C4-2B (cell line): Measurements from ENCODE around the gene ISL1.

ENCODE experiments used
- H3K27ac ChIP-seq: fragments of 450-650 bp; 2 replicates; pipeline ENCODE4 v1.5.1; 2017
- CTCF ChIP-seq: fragments of 450-650 bp; conservative IDR thresholded peaks from 2 replicates; pipeline ENCODE4 v1.5.1; 2017; ENCODE audit warnings: mild to moderate bottlenecking
- ZFX ChIP-seq: fragments of 450-650 bp; IDR thresholded peaks from 2 replicates; pipeline ENCODE4 v1.6.1; 2017

Gene ISL1

GRCh38 chr5:51388488-51389287, 5.4 kb downstream of the ISL1 start:
- H3K27ac ChIP-seq = no peak overlapping the region
- TF ChIP-seq ZFX (no peak), CTCF (no peak)

GRCh38 chr5:51389288-51389576, 6.0 kb downstream of the ISL1 start:
- no peak overlapping the region for H3K27ac ChIP-seq
- TF ChIP-seq ZFX (no peak), CTCF (no peak)

GRCh38 chr5:51389577-51390463, 6.6 kb downstream of the ISL1 start:
- TF ChIP-seq CTCF (no peak), ZFX (no peak)
- H3K27ac ChIP-seq = no peak overlapping the region

- H3K27ac ChIP-seq = no peak overlapping the region
- TF ChIP-seq CTCF (no peak), ZFX (no peak)
Measured at GRCh38 chr5:51391175-51391574, 7.9 kb downstream of the ISL1 start.

- H3K27ac ChIP-seq = no peak overlapping the region
- TF ChIP-seq ZFX = no peak
- no peak for TF ChIP-seq CTCF
Measured at GRCh38 chr5:51392689-51393199, 9.5 kb downstream of the ISL1 start.

GRCh38 chr5:51394609-51395008, 11.4 kb downstream of the ISL1 start:
- TF ChIP-seq CTCF (no peak), ZFX (no peak)
- no peak overlapping the region for H3K27ac ChIP-seq

- no peak overlapping the region for H3K27ac ChIP-seq
- TF ChIP-seq ZFX (no peak), CTCF (no peak)
Measured at GRCh38 chr5:51395245-51395644, 12.0 kb downstream of the ISL1 start.
